ENCODE results near the gene BTBD2. TPM values are rescaled to one million over a fixed set of nuclear protein-coding genes. Genes with fewer than 3 reads are reported as not detected.

Gene BTBD2
- total RNA-seq, 6 experiments from 2014 or later = 74.1 to 95.6 (median 84.7) TPM

GRCh38 chr19:1967087-1967608, 48.4 kb downstream of the BTBD2 start:
- Mint-ChIP-seq H3K9me3 (no peaks in the 10 kb centered on the region), H3K27me3 (ENCODE audit: insufficient read depth) (no peaks in the 10 kb centered on the region), H3K36me3 (ENCODE audit: low read depth) (no peaks in the 10 kb centered on the region), H3K4me3 (no peak overlapping the region), H3K27ac (no peak overlapping the region), H3K4me1 (ENCODE audit: low read depth) (no peaks in the 10 kb centered on the region)
- DNase-seq = no peak
- TF ChIP-seq, protein P1, sequence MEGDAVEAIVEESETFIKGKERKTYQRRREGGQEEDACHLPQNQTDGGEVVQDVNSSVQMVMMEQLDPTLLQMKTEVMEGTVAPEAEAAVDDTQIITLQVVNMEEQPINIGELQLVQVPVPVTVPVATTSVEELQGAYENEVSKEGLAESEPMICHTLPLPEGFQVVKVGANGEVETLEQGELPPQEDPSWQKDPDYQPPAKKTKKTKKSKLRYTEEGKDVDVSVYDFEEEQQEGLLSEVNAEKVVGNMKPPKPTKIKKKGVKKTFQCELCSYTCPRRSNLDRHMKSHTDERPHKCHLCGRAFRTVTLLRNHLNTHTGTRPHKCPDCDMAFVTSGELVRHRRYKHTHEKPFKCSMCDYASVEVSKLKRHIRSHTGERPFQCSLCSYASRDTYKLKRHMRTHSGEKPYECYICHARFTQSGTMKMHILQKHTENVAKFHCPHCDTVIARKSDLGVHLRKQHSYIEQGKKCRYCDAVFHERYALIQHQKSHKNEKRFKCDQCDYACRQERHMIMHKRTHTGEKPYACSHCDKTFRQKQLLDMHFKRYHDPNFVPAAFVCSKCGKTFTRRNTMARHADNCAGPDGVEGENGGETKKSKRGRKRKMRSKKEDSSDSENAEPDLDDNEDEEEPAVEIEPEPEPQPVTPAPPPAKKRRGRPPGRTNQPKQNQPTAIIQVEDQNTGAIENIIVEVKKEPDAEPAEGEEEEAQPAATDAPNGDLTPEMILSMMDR (IDR thresholded peaks at IDR 0.05) = no peak

DNA sequence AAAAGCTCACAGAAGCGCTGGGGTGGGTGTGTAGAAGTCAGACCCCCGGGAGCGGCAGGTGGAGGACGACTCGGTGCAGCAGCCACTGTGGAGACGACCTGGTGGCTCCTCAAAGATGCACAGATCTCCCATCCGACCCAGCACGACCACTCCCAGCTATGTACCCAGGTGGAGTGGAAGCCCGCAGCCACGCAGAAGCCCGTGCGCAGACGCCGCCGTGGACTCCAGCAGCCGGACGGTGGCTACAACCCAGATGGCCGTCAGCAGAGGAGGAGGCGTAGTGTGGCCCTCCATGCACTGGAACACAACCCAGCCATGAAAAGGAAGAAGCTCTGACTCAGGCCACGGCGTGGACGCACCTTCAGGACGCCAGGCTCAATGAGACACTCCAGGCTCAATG, 52.8 kb downstream of the BTBD2 start:
- DNase-seq = no peak
- H3K36me3 Mint-ChIP-seq (ENCODE audit: low read depth) = no peaks in the 10 kb centered on the region
- no peak overlapping the region for H3K27ac Mint-ChIP-seq
- no peak overlapping the region for H3K4me3 Mint-ChIP-seq
- no peaks in the 10 kb centered on the region for H3K9me3 Mint-ChIP-seq
- H3K27me3 Mint-ChIP-seq (ENCODE audit: insufficient read depth) = no peaks in the 10 kb centered on the region
- TF ChIP-seq, protein P1 (IDR thresholded peaks at IDR 0.05) = no peak
- H3K4me1 Mint-ChIP-seq (ENCODE audit: low read depth) = no peaks in the 10 kb centered on the region

DNA sequence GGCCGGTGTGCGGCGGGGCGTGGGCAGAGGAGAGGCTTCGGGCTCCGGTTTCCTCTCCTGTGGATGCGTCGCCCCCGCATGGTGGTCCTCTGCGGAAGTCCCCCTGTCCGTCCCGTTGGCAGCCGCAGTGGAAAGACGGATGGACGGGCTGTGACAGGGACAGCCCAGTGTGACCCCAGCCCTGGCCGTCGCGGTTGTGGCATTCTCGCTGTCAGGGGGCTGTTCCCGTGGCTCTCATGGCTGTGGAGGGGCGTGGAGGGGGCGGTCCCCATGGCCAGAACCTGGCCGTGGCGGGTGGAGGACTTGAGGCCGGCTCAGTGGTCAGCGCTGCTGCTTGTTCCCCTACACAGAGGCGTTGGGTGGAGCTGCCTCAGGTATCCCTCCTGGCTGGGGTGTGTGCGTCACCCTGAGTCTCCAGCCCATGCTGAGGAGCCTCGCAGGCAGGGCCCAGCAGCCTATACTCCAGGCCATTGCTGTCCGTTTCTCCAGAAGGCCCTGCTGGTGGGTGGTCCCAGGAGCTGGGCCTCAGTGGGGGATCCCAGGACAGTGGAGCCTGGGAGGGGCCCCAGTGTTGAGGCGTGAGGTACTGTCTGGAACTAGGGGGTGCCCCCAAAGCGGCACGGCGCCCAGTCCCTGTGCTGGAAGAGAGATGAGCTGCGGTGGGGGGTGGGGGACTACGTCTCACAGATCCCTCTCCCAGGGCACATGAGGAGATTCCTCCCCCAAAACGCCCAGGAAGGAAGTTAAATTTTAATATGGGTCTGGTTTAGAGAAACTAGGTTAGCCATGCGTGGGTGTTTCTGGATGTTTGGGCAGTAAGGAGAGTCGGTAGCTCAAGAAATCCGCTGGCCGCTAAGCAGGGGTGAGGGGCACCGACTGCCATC, 54.3 kb downstream of the BTBD2 start:
- Mint-ChIP-seq H3K4me1 (ENCODE audit: low read depth) (no peaks in the 10 kb centered on the region), H3K27ac (no peak overlapping the region), H3K27me3 (ENCODE audit: insufficient read depth) (no peaks in the 10 kb centered on the region), H3K9me3 (no peaks in the 10 kb centered on the region), H3K36me3 (ENCODE audit: low read depth) (no peaks in the 10 kb centered on the region), H3K4me3 (no peak overlapping the region)
- TF ChIP-seq, protein P1 (IDR thresholded peaks at IDR 0.05) = no peak
- no peak for DNase-seq

DNA sequence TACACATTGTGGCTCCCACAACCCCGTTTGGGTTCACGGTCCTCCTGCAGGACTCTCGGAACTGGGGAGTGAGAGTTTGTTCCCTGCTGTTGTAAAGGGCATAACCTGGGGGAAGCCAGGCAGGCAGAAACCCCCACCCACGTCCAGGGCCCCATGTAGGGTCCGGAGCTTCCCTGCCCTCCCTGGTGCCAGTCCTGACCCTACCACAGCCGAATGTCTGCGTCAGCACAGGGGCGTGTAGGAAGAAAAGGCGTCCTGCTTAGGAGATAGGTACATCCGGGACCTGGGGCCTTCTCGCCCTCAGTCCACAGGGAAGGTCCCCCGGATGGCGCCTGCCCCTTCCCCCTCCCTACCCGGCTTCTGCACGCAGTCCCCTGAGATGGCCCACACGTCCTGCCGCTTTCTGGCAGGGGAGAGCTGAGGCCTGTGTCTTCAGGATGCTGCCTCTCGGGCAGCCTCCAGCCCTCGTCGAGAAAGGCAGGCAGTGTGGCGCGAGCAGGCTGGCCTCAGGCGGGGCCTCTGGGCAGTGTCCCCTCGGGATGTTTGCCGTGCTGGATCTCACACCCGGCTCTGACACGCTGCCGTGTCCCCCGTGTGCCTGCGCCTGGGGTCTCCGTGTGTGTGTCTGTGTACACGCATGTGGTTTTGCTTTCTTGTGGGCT, 55.5 kb downstream of the BTBD2 start:
- Mint-ChIP-seq H3K36me3 (ENCODE audit: low read depth) (no peaks in the 10 kb centered on the region), H3K27ac (no peak overlapping the region), H3K27me3 (ENCODE audit: insufficient read depth) (no peaks in the 10 kb centered on the region), H3K9me3 (no peaks in the 10 kb centered on the region), H3K4me3 (no peak overlapping the region), H3K4me1 (ENCODE audit: low read depth) (no peaks in the 10 kb centered on the region)
- DNase-seq = no peak
- TF ChIP-seq, protein P1 (IDR thresholded peaks at IDR 0.05) = no peak

DNA sequence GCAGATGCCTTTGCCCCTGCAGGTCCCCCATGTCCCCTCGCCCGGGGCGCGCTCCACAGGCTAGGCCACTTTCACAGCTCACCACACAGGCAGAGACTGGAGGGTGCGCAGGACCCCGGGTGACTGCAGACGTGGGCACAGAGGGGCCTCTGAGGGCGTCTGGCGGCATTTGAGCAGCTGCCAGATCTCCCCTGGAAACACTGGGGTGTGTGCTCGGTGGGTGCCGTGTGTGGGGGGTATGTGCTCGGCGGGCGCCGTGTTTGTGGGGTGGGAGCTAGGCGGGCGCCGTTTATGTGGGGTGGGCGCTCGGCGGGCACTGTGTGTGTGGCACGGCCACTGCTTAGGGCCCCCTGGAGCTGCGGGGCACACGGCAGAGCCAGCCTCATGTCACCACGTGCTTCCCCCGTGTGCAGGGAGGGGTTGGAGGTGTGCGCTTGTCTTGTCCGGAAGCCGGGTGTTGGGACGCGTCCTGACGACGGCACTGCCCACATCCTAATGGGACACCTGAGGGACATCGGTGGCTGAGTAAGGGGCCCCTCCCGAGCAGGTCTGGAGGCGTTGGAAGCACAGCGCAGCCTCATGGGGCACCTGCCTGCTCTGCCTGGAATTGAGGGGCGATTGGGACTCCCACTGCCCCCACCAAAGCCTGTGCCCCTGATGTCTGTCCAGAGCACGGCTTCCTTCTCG, 57.8 kb downstream of the BTBD2 start:
- DNase-seq = no peak
- TF ChIP-seq, protein P1 (IDR thresholded peaks at IDR 0.05) = no peak
- Mint-ChIP-seq H3K27ac (no peak overlapping the region), H3K36me3 (ENCODE audit: low read depth) (no peaks in the 10 kb centered on the region), H3K27me3 (ENCODE audit: insufficient read depth) (no peaks in the 10 kb centered on the region), H3K9me3 (no peaks in the 10 kb centered on the region), H3K4me3 (no peak overlapping the region), H3K4me1 (ENCODE audit: low read depth) (no peaks in the 10 kb centered on the region)

All from HFFc6 (cell line).